OCI-LY7 (cell line): ENCODE results near the gene MISP. TPM values are rescaled to one million over a fixed set of nuclear protein-coding genes. Genes with fewer than 3 reads are reported as not detected.
A peak's percentile ranks its signal among the peaks of the same experiment; 100 is the strongest.

ENCODE experiments used
- BruUV-seq: library from RNA; stranded (reverse); fragments of 400-500 nt; replicated peaks from 2 replicates; lab custom pipeline; 2021; lab: Mats Ljungman, UMichigan
- CTCF ChIA-PET: fragments of 300-600 bp; sonication (Branson Sonifier 250); formaldehyde crosslinking; loops from one replicate; lab custom pipeline; 2022; ENCODE audit warnings: antibody characterized with exemption; ENCODE audit not compliant: unreplicated experiment; lab: Charles Lee
- POLR2A ChIA-PET: fragments of 300-600 bp; sonication (Branson Sonifier 250); formaldehyde crosslinking; loops from one replicate; lab custom pipeline; 2022; ENCODE audit warnings: antibody characterized with exemption; lab: Charles Lee
- DNase-seq: peaks from one replicate; pipeline ENCODE4 v3.0.0-alpha.2; 2015; ENCODE audit warnings: low spot score
- H2AFZ ChIP-seq: fragments of 200-600 bp; sonication (generic), shearing (Covaris generic); 2 replicates; pipeline ENCODE4 v1.6.1; 2014; ENCODE audit warnings: mild to moderate bottlenecking, antibody characterized with exemption, low read length, moderate library complexity
- H3K27ac ChIP-seq: fragments of 200-600 bp; sonication (generic); 2 replicates; pipeline ENCODE4 v1.5.1; 2014; ENCODE audit warnings: mixed run types, low read depth, mild to moderate bottlenecking, moderate library complexity, low read length, inconsistent platforms; ENCODE audit not compliant: poor library complexity, severe bottlenecking
- H3K36me3 ChIP-seq: fragments of 200-600 bp; sonication (generic); 2 replicates; pipeline ENCODE4 v1.6.1; 2014; ENCODE audit warnings: mild to moderate bottlenecking, antibody characterized with exemption, low read length, moderate library complexity, mixed read lengths; ENCODE audit not compliant: insufficient read depth
- H3K4me1 ChIP-seq: fragments of 200-600 bp; sonication (generic); 2 replicates; pipeline ENCODE4 v1.5.1; 2014; ENCODE audit warnings: mild to moderate bottlenecking, low read length; ENCODE audit not compliant: insufficient read depth, poor library complexity, severe bottlenecking
- H3K4me2 ChIP-seq: fragments of 200-600 bp; sonication (generic); 2 replicates; pipeline ENCODE4 v1.6.1; 2014; ENCODE audit warnings: mild to moderate bottlenecking, low read length
- H3K4me3 ChIP-seq: fragments of 200-600 bp; sonication (generic); 2 replicates; pipeline ENCODE4 v1.5.1; 2014; ENCODE audit warnings: mild to moderate bottlenecking, low read depth, low read length; ENCODE audit not compliant: poor library complexity, severe bottlenecking
- H3K79me2 ChIP-seq: fragments of 200-600 bp; sonication (generic); 2 replicates; pipeline ENCODE4 v1.6.1; 2016; ENCODE audit warnings: low read depth, mild to moderate bottlenecking, low read length, moderate library complexity, mixed read lengths; ENCODE audit not compliant: insufficient read depth
- H3K9me2 ChIP-seq: fragments of 200-600 bp; sonication (generic); 2 replicates; pipeline ENCODE4 v1.6.1; 2016; ENCODE audit warnings: mild to moderate bottlenecking, low read length, mixed read lengths; ENCODE audit not compliant: insufficient read depth
- H3K9me3 ChIP-seq: fragments of 200-600 bp; sonication (generic); 2 replicates; pipeline ENCODE4 v1.6.1; 2014; ENCODE audit warnings: mild to moderate bottlenecking, mixed run types, low read length, mixed read lengths
- H4K20me1 ChIP-seq: fragments of 200-600 bp; sonication (generic); 2 replicates; pipeline ENCODE4 v1.6.1; 2014; ENCODE audit warnings: mild to moderate bottlenecking, antibody characterized with exemption, low read length, moderate library complexity, mixed read lengths; ENCODE audit not compliant: insufficient read depth
- EZH2phosphoT487 ChIP-seq: fragments of 200-600 bp; sonication (generic); IDR thresholded peaks from 2 replicates; pipeline ENCODE4 v1.6.1; 2018; ENCODE audit warnings: low read depth, borderline replicate concordance, mild to moderate bottlenecking, mixed run types, antibody characterized with exemption, low read length, moderate library complexity, mixed read lengths
- intact Hi-C: fragments of 100-400 bp; cut with micrococcal nuclease; formaldehyde crosslinking; loops from one replicate; pipeline ENCODE4 v1.10.0; 2022; ENCODE audit not compliant: unreplicated experiment
- total RNA-seq, 2 experiments: library from RNA; depleted of rRNA in 1 of 2; stranded (reverse); fragments of >200 nt in 1 of 2; shearing (Covaris generic) in 1 of 2; gene quantifications; 2 replicates each; pipeline ENCODE4 v1.2.3, GENCODE V29; 2014 to 2022
- TF ChIP-seq, protein P1 (sequence below): fragments of 200-600 bp; sonication (generic); conservative IDR thresholded peaks from 2 replicates; pipeline ENCODE4 v1.5.1; 2014; ENCODE audit warnings: mild to moderate bottlenecking, antibody characterized with exemption, low read length, moderate library complexity, mixed read lengths

Gene MISP
- total RNA-seq, 2 experiments from 2014 or later, result 0.23 TPM; not detected in 1

DNA sequence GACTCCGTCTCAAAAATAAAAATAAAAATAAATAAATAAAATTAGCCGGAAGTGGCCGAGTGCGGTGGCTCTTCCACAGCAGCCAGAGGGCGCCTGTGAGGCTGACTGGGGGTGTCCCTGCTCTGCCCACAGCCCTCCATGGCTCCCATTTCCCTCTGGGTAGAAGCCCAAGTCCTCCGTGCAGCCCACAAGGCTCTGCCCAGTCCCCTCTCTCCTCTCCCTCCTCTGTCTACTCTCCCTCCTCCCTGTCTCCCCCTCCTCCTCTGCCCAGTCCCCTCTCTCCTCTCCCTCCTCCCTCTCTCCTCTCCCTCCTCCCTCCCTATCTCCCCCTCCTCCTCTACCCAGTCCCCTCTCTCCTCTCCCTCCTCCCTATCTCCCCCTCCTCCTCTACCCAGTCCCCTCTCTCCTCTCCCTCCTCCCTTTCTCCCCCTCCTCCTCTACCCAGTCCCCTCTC, 20.4 kb downstream of the MISP start:
- Histone ChIP-seq H2AFZ (no peak overlapping the region), H3K9me2 (no peaks in the 10 kb centered on the region), H3K79me2 (no peaks in the 10 kb centered on the region), H3K36me3 (no peaks in the 10 kb centered on the region), H3K4me3 (no peak overlapping the region), H3K9me3 (no peaks in the 10 kb centered on the region), H3K27ac (no peak overlapping the region), H3K4me1 (no peaks in the 10 kb centered on the region), H3K4me2 (no peak overlapping the region), H4K20me1 (no peaks in the 10 kb centered on the region)
- no TSS peak for BruUV-seq
- CTCF ChIA-PET, result no interaction called here
- POLR2A ChIA-PET, result no interaction called here
- TF ChIP-seq EZH2phosphoT487, result no peak
- TF ChIP-seq, protein P1, sequence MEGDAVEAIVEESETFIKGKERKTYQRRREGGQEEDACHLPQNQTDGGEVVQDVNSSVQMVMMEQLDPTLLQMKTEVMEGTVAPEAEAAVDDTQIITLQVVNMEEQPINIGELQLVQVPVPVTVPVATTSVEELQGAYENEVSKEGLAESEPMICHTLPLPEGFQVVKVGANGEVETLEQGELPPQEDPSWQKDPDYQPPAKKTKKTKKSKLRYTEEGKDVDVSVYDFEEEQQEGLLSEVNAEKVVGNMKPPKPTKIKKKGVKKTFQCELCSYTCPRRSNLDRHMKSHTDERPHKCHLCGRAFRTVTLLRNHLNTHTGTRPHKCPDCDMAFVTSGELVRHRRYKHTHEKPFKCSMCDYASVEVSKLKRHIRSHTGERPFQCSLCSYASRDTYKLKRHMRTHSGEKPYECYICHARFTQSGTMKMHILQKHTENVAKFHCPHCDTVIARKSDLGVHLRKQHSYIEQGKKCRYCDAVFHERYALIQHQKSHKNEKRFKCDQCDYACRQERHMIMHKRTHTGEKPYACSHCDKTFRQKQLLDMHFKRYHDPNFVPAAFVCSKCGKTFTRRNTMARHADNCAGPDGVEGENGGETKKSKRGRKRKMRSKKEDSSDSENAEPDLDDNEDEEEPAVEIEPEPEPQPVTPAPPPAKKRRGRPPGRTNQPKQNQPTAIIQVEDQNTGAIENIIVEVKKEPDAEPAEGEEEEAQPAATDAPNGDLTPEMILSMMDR, result peak; percentile 61
- intact Hi-C loops, result loop anchor here (2.0 kb wide), 2 partner anchors 91 to 211 kb away; no protein-coding TSS in a partner anchor
- DNase-seq, result peak; percentile 45

DNA sequence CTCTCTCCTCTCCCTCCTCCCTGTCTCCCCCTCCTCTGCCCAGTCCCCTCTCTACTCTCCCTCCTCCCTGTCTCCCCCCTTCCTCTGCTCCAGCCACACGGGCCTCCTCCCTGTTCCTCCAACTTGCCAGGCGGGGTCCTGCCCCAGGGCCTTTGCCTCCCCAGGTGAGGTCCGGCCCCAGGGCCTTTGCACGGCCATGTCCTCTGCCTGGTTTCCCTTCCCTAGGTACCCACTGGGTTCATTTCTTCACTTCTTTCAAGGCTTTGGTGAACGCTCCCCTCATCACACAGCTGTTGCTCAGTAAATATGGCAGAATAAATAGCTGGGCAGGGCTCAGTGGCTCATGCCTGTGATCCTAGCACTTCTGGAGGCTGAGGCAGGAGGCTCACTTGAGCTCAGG, 21.2 kb downstream of the MISP start:
- Histone ChIP-seq H3K4me1 (no peaks in the 10 kb centered on the region), H2AFZ (no peak overlapping the region), H3K4me2 (no peak overlapping the region), H3K79me2 (no peaks in the 10 kb centered on the region), H4K20me1 (no peaks in the 10 kb centered on the region), H3K9me3 (no peaks in the 10 kb centered on the region), H3K27ac (no peak overlapping the region), H3K9me2 (no peaks in the 10 kb centered on the region), H3K4me3 (no peak overlapping the region), H3K36me3 (no peaks in the 10 kb centered on the region)
- BruUV-seq, result no TSS peak
- no peak for DNase-seq
- POLR2A ChIA-PET, result no interaction called here
- CTCF ChIA-PET, result no interaction called here
- TF ChIP-seq, protein P1, result no peak
- no peak for TF ChIP-seq EZH2phosphoT487
- intact Hi-C loops, result no loop called here

DNA sequence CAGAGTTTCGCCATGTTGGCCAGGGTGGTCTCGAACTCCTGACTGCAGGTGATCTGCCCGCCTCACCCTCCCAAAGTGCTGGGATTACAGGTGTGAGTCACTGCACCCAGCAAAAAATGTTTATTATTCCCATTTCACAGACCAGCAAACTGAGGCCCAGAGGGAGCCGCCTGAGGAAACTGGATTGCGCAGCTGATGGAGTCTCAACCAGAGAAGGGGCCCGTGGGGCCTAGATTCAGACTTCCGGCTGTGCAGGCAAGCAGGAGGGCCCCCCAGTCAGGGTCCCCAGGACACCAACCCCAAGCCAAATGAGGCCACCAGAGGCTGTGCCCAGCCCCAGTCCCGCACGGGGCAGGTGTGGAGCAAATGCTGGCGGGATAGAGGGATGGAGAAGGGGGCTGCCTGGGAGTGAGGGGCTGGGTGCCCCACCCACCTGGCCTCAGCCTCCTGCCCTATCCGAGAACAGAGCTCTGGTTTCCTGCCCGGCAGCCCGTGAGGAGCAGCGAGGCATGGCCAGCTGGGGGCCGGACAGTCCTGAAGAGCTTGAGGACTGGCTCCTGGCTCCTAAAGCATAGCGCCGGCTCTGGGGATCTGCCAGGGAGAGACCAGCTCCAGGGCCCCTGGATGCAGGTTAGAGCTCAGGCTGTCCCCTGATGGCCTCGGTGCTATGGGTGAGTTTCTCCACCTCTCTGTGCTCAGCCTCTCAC, 22.0 kb downstream of the MISP start:
- no peak for DNase-seq
- intact Hi-C loops, result no loop called here
- H3K9me3 ChIP-seq, result no peaks in the 10 kb centered on the region
- POLR2A ChIA-PET, result no interaction called here
- H3K4me1 ChIP-seq, result no peaks in the 10 kb centered on the region
- no peaks in the 10 kb centered on the region for H3K79me2 ChIP-seq
- H4K20me1 ChIP-seq, result no peaks in the 10 kb centered on the region
- no peaks in the 10 kb centered on the region for H3K9me2 ChIP-seq
- no TSS peak for BruUV-seq
- H3K4me3 ChIP-seq, result no peak overlapping the region
- no peak overlapping the region for H3K27ac ChIP-seq
- TF ChIP-seq EZH2phosphoT487, result no peak
- TF ChIP-seq, protein P1, result no peak
- no peaks in the 10 kb centered on the region for H3K36me3 ChIP-seq
- H2AFZ ChIP-seq, result no peak overlapping the region
- H3K4me2 ChIP-seq, result no peak overlapping the region
- CTCF ChIA-PET, result no interaction called here
